HG03432 (cell line): ENCODE data around the gene TRIM39.

ENCODE experiments used
- ATAC-seq: cut with Tn5 transposase; IDR thresholded peaks from one replicate; pipeline ENCODE4 v1.9.1; 2021; ENCODE audit warnings: mild to moderate bottlenecking, moderate library complexity; ENCODE audit not compliant: unreplicated experiment

The TRIM39 gene

GRCh38 chr6:30327232-30327746, 562 bp downstream of the TRIM39 start:
- no peak for ATAC-seq

DNA sequence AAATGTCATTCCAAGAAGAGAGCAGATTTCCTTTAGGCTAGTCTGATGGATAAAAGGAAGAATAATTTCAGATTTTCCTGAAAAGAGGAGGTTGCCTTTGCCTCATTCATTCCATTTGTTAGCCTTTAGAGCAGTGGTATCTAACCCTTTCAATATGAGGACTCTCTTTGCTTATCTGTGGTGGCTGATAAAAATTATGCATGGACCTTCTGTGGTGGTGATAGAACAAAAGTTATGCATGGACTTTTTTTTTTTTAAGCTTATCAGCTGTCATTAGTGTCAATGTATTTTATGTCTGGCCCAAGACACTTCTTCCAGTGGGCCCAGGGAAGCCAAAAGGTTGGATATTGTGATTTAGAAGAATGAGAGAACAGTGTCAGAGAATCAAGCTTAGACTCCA, 1.7 kb downstream of the TRIM39 start:
- no peak for ATAC-seq

GRCh38 chr6:30329331-30329730, 2.6 kb downstream of the TRIM39 start:
- ATAC-seq = no peak

- ATAC-seq = no peak
Measured at GRCh38 chr6:30331981-30332380, 5.3 kb downstream of the TRIM39 start.

DNA sequence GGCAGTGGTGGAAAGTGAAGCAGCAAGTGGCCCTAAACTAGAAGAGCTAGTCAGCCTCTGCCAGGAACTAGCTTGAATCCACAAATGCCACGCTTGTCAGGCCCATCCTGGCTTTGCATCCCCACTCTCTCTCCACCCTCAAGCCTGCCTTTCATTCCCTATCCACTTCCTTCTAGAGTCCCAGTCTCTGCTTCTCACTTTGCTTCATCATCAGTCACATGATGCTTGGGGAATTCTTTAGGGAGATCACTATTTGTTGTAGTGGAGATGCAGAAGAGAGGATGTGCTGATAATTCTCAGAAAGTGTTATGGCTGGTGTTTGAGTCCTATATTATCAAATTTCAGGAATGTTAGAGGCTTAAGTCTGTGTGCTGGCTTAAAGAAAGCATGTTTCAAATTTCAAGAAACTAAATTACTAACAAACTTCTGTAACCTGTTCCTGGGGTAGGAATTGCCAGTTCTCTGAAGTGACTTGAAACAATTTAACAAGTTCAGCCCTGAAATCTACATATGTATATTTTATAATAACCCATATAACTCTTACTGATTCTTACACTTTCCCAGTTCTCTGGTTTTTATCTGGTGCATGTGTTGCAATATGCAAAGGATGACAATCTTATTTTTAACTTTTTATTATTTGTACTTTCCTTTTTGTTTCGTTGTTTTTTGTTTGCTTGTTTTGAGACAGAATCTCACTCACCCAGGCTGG, 7.5 kb downstream of the TRIM39 start:
- ATAC-seq = no peak

DNA sequence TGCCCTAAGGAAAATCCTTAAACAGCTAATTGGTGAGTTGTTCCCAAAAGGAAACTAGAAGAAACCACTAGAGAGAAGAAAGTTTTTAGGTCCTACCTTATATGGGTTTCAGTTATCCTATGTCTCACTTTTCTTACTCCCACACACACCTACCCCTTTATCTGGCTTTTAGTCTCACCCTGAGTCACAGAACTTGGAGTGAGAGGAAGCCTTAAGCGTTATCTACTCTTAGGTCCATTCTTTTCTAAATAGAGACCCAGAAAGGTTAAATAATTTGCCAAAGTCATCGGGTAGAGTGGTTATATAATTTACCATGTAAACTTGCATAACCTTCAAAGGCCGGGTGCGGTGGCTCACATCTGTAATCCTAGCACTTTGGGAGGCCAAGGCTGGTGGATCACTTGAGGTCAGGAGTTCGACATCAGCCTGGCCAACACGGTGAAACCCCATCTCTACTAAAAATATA, 13.9 kb downstream of the TRIM39 start:
- no peak for ATAC-seq

DNA sequence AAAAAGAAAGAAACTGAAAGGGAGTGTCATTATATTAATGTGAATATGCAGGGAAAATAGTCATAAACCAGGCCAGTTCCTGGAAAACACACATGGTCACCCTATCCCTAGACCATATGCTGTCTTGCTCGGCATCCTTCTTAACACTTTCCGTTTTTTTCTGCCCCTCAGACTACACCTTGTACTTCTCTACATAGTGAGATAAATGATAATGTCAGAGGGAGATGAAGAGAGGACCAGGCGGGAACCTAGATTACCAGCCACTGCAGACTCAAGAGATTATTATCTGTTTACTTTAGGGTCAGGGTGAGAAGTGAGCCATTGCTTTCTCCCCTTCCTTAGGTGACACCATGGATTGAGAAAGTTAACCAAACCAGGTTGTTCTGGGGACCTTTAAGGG, 14.5 kb downstream of the TRIM39 start:
- no peak for ATAC-seq

DNA sequence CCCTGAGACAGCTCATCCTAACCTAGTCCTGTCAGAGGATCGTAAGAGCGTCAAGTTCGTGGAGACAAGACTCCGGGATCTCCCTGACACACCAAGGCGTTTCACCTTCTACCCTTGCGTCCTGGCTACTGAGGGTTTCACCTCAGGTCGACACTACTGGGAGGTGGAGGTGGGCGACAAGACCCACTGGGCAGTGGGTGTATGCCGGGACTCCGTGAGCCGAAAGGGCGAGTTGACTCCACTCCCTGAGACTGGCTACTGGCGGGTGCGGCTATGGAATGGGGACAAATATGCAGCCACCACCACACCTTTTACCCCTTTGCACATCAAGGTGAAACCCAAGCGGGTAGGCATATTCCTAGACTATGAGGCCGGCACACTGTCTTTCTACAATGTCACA, 15.0 kb downstream of the TRIM39 start:
- no peak for ATAC-seq

DNA sequence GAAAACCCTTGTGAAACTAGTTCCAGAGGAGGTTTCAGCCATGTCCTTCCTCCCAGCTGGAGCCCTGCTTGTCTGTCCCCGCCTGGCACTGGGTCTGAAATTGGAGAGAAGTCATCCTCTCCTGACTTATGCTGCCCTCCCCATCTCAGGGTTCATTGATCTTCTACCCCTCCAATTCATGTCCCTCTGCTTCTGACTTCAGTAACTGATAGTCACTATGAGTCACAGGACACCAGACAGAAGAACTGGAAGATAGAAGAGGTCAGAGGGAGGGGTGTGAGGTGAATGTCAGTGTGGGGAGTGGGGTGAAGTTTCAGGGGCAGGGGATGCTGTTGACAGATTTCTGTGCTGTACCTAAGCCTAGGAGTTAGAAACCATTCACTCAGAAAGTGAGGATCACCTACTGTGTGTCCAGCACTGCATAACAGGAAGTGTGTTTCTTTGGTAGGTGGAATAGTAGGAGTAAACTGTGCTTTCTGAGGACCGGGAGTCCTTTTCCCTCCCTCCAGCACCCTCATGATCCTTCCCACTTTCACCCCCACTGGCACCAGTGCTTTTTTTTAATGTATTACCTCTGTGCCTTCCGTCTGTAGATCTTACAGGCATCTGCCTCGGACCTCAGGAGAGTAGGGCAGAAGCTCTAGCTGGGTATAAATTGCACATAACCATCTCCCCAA, 17.6 kb downstream of the TRIM39 start:
- no peak for ATAC-seq

- ATAC-seq = peak; percentile 94
Measured at GRCh38 chr6:30344868-30345671, 18.3 kb downstream of the TRIM39 start, which contains the start of gene RPP21. Gene RPP21, plus strand, starts transcription at chr6:30345156. Its CDS starts 16 bp downstream, at chr6:30345172.

GRCh38 chr6:30345852-30346251, 19.1 kb downstream of the TRIM39 start:
- ATAC-seq = no peak

GRCh38 chr6:30348957-30349356, 22.2 kb downstream of the TRIM39 start:
- ATAC-seq = no peak

GRCh38 chr6:30349421-30350177, 22.9 kb downstream of the TRIM39 start:
- ATAC-seq = no peak

DNA sequence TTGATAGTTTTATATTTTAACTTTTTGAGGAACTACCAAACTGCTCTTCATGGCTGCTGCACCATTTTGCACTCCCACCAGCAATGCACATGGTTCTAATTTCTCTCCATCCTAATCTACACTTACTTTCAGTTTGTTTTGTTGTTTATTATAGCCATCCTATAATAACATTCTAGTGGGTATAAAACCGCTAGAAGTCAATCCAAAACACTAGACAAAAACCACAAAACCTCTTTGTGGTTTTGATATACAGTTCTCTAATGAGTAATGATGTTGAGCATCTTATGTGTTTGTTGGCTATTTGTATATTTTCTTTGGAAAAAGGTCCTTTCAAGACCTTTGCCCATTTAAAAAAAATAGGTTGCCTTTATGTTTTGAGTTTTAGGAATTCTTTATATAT, 23.8 kb downstream of the TRIM39 start:
- no peak for ATAC-seq

GRCh38 chr6:30352550-30352949, 25.8 kb downstream of the TRIM39 start:
- no peak for ATAC-seq

GRCh38 chr6:30355281-30355680, 28.6 kb downstream of the TRIM39 start:
- no peak for ATAC-seq

GRCh38 chr6:30356536-30356935, 29.8 kb downstream of the TRIM39 start:
- ATAC-seq = no peak

GRCh38 chr6:30357678-30358540, 31.2 kb downstream of the TRIM39 start:
- no peak for ATAC-seq

GRCh38 chr6:30359276-30359675, 32.5 kb downstream of the TRIM39 start:
- ATAC-seq = no peak

DNA sequence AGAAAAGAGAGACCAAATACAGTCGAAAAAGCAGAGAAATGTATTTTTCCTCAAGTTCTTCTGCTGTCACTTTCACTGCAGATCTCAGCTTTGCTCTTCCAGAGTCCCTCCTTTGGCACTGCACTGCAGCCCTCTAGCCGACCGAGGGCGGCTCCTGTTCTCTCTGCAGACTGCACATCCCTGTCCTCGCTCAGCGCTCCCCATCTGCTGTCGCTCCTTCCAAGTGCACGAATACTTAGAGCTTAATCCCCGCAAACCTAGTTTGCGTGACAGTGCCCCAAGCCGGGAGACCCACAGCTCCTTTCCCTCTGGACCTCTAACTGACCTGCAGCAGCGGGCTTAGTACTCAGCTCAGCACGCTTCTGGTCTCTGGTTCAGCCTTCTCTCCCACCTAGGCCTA, 33.4 kb downstream of the TRIM39 start:
- no peak for ATAC-seq
